HG03442 (cell line): Measurements from ENCODE around the gene VSIR.

Source experiments
- ATAC-seq: cut with Tn5 transposase; IDR thresholded peaks from one replicate; pipeline ENCODE4 v1.9.1; 2021; ENCODE audit warnings: mild to moderate bottlenecking, moderate library complexity; ENCODE audit not compliant: unreplicated experiment

The VSIR gene

DNA sequence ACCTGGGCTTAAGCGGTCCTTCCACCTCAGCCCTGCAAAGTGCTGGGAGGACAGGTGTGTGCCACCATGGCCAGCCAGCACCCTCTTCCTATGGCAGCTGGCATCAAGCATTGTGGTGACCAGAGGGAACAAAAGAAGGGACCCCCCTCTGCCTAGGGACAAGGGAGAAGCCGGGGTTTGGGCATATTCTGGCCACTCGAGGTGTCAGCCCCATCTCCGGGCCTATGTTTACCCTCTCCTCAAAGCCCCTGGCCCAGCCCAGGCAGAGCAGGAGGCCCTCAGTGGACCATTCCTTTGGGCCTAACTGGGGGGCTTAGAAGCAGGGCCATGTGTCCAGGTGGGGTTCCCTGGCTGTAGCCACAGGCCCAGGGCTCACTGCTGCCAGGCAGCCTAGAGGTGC, 23.9 kb downstream of the VSIR start:
- no peak for ATAC-seq

DNA sequence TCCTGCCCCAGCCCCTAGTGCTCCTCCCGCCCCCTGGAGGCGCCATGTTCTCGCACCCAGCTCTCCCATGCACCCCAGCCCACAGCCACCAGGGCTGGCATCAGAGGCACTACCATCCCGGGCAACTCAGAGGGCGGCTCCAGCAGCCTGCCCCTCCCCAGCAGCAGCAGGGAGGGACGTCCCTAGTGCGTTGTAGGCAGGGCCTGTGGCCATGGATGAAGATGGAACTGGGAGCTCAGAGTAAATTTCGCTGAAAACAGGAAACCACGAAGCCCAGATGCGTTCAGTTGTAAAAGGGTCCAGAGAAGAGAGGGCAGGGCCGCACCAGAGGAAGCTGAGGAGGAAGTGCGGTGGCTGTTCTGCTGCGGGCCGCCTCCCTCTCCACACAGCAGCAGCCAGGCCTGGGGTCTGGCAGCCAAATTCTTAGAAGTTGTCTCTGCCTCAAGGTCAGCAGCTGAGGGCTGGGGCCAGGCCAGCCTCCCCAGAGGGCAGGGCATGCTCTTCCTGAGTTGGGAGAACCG, 24.6 kb downstream of the VSIR start:
- no peak for ATAC-seq

DNA sequence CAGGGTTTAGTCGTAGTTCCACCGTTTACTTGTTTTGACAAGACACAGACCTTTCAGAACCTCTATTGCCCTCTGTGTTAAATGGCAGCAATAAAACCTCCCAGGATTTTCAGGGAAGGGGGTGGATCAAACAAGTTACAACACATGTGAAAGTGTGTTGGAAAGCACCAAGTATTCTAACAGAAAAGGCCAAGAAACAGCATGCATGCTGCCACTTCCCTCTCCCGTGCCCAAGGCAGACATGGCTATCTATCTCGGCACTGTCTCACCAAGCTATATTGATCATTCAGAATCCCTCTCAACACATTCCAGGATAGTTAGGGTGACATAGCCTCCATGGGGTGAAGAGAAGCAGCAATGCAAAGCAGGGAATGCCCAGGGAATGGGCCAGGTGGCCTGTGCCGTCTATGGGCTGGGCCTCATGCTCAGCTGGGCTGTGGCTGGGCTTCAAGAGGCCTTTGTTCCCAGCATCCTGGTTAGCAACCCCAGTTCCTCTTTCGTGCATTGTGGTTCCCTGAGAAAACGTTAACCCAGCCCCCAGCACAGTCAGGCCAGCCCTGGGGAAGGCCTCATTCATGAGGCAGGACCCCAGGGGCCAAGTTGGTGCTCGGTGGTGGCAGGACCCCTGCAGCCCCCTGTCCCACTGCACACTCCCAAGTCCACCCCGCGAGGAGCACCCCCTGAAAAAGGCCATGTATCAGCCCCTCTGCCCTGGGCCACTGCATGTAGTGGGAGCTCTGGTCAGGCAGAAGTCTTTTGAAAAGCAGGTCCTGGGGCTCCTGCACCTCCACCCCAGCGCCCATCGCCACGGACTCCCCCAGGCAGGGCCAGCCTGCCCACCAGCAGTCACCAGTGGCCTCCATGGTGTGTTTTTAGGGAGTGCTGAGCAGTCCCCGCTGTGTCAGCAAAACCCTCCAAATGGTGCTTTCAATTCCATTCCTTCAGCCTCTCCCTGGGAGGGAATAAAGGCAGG, 25.5 kb downstream of the VSIR start:
- no peak for ATAC-seq

DNA sequence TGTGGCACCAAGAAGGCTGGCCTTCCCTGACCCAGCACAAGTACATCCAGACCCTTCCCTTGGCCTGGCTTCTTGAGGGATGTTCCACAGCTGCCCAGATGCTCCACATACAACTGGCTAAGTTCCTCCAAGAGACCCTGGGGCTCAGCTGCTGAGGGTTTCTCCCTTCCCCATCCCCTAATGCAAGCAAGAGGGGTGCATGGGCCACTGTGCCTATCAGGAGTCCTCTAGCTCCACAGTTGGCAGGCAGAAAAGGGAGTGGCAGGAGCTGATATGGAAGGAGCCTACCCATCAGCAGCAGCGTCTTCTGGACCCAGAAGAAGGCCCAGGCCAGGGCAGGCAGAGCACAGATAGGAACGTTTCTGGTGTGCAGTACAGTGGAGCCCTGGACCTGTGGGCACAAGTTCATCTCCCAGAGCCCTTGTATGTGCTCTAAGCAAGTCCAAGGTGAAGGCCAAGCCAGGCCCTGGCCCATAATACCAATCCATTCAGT, 26.2 kb downstream of the VSIR start:
- ATAC-seq, result no peak

DNA sequence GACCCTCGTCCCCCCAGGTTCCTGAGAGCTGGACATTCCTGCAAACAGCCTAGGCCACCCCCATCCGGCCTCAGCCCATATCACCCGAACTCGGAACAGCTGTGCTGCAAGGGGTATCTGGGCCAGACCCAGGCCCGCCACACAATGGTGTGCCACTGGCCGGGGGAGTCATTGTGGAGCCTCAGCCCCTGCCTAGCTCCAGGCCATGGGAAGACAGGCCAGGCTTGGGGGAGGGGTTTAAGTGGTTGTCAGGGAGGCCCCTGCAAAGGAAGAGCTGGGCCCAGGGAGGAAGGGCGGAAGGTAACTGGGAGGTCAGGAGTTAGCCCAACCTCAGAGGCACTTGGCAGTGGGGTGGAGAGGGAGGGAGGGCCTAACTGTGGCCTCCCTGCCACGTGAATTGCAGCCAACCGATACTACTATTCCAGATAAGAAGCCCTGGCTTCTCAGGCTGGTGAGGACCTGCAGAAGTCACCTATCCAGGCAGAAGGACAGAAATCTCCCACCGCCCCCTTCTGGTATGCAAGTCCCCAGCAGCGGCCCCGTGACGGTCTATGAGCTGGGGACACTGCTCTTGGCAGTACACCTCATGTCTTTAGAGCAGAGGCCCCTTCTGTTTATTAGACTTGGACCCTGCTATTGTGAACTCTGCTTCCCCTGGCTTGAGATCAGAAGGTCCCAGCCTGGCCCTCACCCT, 26.8 kb downstream of the VSIR start:
- ATAC-seq, result no peak

DNA sequence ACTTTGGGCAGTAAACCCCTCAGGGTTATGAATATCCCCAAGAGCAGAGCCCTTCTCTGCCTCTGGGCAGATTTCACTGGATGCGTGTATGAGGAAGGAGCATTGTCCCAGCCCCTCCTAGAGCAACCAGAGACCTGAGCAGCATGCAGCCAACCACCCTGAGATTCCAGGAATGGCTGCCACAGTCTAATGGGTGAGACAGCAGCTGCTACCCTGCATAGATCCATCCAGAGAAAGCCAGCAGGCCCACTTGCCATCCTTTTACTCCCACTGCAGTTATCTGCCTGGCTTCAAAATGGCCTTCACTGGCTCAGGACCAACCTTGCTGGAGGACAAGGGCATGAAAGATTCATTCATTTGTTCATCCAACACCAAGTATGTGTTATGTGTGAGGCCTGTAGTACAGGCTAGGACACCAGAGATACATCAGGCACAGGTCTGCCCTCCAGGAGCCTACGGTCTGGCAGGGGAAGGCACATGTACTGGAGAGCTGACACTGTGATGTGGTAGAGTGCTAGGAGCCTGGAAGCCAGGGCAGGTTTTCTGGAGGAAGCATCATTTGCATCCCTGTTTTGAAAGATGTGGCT, 27.6 kb downstream of the VSIR start:
- ATAC-seq, result no peak

DNA sequence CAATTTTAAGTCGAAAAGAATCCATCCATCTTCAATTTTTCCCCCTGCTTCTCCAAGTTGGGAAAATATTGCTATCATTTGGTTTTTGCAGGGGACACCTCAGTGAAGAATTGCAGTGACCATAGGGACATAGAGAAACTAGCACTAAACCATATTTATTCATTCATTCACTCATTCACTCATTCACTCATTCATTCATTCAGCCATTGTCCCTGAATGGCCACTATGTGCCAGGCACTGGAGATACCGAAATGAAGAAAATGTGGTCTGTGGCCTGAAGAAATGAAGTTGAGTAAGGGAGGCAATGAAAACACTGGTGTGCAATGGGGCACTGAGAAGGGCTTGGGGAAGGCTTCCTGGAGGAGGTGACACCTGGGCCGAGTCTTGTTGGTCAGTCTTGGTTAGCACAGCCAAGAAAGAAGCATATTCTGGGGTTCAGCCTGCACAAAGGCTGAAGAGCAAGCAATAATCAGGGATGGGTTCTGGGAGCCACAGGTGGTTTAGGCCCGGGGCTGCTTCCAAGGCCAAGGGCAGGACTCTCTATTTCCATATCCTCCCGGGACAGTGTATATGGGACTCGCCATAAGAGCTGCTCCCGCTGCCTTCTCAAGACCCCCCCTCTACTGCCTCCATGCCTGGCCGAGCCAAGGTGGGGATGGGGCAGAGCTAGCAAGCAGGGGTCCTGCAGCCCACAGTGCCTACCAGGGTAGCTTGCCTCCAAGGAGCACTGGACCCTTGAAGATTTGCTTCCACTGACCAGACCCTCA, 28.2 kb downstream of the VSIR start:
- no peak for ATAC-seq

DNA sequence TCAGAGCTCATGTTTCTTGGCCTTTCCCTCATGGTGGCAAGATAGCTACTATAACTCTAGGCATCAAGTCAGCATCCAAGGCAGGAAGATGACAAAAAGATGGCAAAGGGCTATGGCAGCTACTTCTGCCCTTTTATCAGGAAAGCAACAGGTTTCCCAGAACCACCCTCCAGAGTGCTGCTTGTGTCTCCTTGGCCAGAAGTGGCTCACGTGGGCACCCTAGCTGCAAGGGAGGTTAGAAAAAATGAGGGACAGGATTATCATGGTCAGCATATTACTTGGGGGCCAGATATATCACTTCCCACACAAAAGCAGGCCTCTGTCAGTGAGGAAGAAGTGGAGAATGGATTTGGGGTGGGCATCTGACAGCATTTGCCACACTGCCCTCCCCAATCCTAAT, 29.5 kb downstream of the VSIR start:
- no peak for ATAC-seq

DNA sequence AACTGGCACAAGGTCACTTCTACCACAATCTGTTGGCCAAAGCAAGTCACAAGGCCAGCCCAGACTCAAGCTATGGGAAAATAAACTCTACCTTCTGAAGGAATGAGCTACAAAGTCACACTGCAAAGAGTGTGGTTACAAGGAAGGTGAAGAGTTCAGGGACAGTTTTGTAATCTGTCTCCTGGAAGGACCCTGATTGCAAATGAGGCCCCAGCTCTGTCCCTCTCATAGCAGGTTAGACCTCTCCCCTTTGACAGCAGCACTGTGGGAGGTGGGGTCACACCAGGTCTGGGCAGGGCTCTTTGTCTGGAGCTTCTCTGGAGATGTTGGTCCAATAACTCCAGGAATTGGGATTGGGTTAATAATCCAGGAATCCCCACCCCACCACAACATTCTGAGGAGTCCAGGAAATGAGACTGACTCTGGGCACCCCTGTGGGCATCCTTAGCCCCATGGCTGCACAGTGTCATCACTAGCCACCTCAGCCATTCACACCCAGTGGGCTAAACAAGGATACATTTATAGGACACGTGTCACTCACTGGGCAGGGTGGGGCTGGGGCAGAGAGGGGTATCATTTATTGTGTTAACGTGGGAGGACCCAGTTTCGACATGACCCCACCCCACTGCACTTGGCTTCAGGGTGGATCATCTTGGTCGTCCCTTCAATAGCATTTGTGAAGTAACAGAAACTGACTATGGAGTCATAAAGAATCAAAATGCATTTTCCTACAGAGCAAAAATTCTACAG, 30.1 kb downstream of the VSIR start:
- ATAC-seq, result no peak

DNA sequence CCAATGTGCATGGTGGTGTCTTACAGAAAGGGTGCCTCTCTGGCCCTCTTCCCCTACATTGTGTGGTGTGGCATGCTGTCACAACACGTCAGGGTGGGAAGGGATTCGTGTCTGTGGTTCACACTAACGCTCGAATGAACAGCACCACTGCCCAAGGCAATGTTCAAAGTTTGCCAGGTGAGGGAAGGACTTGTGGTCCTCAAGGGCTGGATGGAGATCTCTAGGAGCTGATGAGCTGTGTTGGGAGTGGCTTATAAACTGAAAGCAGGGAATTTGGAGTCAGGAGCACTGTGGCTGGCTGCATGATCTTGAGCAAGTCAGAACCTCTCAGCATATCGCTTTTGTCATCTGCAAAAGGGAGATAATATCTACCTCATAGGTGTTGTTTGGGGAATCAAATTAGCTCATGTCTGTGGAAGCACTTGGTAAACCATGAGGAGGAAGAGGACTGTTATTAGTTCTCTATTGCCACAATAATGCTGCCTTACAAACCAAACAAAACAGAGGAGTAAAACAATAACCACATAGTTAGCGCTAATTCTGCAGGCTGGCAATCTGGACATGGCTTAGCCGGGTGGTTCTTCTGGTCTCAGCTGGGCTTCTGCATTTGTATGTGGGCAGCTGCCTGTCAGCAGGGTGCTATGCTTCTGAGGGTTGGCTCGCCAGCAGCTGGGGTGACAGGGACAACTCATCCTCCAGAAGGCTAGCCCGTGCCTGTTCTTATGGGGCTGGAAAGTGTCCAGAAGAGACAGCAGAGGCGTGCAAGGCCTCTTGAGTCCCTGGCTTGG, 30.8 kb downstream of the VSIR start:
- no peak for ATAC-seq

DNA sequence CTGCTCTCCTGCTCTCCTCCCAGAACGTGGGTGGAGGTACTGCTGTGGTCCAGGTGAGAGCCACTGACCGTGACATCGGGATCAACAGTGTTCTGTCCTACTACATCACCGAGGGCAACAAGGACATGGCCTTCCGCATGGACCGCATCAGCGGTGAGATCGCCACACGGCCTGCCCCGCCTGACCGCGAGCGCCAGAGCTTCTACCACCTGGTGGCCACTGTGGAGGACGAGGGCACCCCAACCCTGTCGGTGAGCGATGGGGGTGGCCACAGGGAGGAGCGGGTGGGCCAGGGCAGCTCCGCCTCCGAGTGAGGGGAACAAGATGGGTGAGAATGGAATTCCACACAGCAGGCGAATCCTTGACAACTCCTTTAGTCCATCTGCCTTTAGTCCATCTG, 31.6 kb downstream of the VSIR start:
- ATAC-seq, result no peak

DNA sequence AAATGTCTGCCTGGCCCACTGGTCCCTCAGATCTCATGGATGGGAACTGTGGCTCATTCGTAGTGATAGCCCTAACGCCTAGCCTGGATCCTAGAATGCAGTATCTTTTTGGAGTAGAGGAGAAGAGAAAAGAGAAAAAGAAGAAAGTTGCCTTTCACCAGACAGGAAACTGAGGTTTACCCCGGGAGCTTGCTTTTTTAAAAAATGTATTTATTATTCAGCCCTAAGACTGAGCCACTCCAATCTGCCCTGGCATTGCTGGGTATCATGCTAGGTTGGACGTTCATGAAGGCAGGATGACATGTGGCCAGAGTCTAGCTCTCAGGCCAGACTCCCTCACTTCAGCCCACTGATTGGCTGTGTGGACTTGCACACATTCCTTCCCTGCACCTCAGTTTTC, 32.3 kb downstream of the VSIR start:
- no peak for ATAC-seq

DNA sequence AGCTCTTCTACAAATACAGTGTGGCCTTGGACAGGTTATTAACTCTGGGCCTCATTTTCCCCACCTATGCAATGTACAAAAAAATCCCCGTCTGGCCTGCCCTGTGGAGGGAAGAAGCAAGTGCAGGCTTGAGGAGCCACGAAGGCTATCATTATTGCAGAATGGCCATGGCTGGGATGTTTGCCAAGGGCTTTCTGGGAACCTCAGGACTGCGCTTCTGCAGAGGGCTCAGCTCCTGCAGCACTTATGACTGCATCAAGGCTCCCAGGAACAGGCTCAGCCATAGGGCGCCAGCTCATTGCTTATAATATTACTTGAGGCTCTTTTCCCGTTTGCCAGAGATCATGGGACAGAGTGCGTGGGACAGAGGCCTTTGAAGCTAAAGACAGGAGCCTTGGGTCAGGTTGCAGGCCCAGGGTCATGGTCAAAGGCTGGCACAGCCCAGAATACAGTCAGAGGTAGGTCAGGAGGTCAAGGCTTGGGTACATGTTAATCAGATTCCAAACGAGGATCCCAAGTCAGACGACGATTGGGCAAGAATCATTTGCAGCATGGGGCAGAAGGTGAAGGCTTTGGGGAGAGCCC, 33.2 kb downstream of the VSIR start:
- no peak for ATAC-seq

DNA sequence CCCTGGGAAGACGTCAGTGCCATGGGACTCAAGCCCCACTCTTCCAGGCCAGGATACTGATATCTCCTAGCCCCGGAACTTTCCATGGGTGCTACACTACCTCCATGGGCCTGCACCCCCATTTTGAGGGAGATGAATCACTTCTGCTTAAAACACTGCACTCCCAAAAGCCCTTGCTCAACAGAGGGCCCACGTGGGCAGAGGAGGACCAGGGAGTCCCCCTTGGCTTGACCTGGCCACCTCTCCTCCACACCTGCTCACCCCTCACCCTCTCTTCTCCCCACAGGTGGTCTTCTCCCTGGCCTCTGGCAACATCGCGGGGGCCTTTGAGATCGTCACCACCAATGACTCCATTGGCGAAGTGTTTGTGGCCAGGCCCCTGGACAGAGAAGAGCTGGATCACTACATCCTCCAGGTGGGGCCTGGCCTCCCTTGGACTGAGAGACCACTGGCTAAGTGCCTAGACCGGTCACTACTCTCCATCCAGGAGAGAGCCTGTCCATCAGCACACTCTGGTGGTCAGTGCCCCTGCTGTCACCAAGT, 33.9 kb downstream of the VSIR start:
- ATAC-seq, result no peak

DNA sequence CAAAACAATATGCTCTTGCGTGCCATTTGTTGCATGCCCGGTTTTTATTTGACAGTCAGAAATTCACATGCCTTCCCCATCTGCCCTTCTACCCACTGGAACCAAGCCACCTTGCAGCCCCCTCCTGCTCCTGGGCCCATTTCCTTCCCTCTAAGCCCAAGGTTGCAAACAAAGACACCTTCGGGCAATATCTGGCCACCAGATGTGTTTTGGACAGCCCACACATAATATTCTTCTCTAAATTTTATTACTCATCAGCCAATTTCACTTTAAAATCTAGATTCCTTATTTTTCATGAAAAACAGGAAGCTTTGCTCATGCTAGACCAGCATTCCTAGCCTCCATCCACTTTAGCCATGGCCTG, 35.5 kb downstream of the VSIR start:
- no peak for ATAC-seq

DNA sequence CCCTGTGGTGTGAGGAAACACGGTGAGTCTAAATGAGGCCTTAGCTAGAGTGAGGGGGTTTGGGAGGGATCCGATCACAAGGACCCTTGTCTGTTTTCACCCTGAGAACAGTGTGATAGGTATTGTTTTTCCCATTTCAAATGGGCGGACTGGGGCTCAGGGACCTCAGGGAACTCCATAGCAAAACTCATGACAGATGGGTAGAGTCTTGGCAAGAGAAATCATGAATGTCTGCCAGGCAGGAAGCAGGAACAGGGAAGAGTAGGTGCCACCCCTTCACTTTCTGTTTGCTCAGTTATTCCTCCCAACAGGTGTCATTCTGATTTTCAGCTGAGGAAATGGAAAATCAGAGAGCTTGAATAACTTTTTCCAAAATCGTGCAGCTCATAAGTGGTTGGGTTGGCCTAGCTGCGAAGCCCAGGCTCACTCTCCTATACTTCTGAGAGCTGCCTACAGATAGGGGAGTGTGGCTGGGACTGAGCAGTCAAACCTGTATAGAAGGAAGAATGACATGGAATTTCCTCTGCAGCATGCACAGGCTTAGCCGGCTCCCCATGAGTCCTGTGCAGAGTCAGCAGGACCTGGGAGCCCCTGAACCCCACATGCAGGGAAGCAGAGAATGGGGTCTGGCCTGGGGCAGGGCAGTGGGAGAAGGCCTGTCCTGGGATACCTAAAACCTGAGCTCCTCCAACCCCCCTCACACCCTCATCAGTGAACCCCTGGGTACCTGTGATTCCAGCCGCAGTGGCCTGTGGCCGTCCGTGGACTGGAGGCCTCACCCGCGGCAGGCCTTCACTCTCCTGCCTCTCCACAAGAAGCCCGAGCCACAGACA, 36.1 kb downstream of the VSIR start:
- no peak for ATAC-seq

DNA sequence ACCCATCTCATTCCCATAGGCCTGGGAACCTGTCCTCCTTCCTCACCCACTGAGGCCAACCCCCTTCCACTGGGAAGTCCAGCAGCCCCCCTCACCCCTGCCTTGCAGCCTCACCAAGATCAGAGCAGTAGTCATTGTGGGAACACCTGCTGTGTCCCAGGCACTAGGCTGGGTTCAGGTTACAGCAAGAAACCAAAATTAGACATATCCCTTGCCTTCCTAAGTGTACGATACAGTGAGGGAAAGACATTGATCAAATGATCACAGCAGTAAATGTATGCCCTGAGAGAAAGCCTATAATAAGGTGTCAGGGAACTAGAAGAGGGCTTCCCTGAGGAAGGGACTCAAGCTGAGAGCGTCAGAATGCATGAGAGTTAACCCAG, 36.8 kb downstream of the VSIR start:
- no peak for ATAC-seq
